RWPE2 (cell line): Measurements from ENCODE around the gene POMT1.
A peak's percentile ranks its signal among the peaks of the same experiment; 100 is the strongest.

ENCODE experiments used
- ATAC-seq: fragments of 200-7000 bp; cut with Tn5 transposase; 3 replicates; pipeline ENCODE4 v1.9.1; 2021; ENCODE audit warnings: low read depth
- DNase-seq: peaks from one replicate; pipeline ENCODE4 v3.0.0-alpha.2; 2020; ENCODE audit warnings: low spot score
- H3K27ac ChIP-seq: fragments of 450-650 bp; 2 replicates; pipeline ENCODE4 v1.5.1; 2017; ENCODE audit warnings: mild to moderate bottlenecking; ENCODE audit not compliant: poor library complexity, severe bottlenecking
- H3K27me3 ChIP-seq: fragments of 250-450 bp; sonication (Bioruptor Pico); 2 replicates; pipeline ENCODE4 v1.5.1; 2021; ENCODE audit warnings: mild to moderate bottlenecking, moderate library complexity; ENCODE audit not compliant: insufficient read depth, poor library complexity, severe bottlenecking
- H3K36me3 ChIP-seq: fragments of 250-450 bp; sonication (Bioruptor Pico); 2 replicates; pipeline ENCODE4 v1.5.1; 2020; ENCODE audit warnings: low read depth, mild to moderate bottlenecking, moderate library complexity
- H3K4me1 ChIP-seq: fragments of 250-450 bp; sonication (Bioruptor Pico); 2 replicates; pipeline ENCODE4 v1.5.1; 2021; ENCODE audit warnings: mild to moderate bottlenecking, moderate library complexity; ENCODE audit not compliant: insufficient read depth, poor library complexity, severe bottlenecking
- H3K4me3 ChIP-seq: fragments of 250-450 bp; sonication (Bioruptor Pico); 2 replicates; pipeline ENCODE4 v1.5.1; 2021; ENCODE audit warnings: mild to moderate bottlenecking, moderate library complexity; ENCODE audit not compliant: severe bottlenecking
- H3K9me3 ChIP-seq: fragments of 250-450 bp; sonication (Bioruptor Pico); 2 replicates; pipeline ENCODE4 v1.5.1; 2021; ENCODE audit warnings: mild to moderate bottlenecking, moderate library complexity; ENCODE audit not compliant: severe bottlenecking
- CTCF ChIP-seq: fragments of 450-650 bp; IDR thresholded peaks from one replicate; pipeline ENCODE4 v1.5.1; 2017; ENCODE audit warnings: mild to moderate bottlenecking, moderate library complexity; ENCODE audit not compliant: poor library complexity, severe bottlenecking

The POMT1 gene

GRCh38 chr9:131473891-131474290, 28.8 kb upstream of the POMT1 start:
- no peak for TF ChIP-seq CTCF
- H3K36me3 ChIP-seq: peaks cover 97% of the 10 kb centered on the region
- DNase-seq: peak; percentile 22
- no peak overlapping the region for H3K4me3 ChIP-seq
- H3K27me3 ChIP-seq: no peaks in the 10 kb centered on the region
- no peak for ATAC-seq
- H3K27ac ChIP-seq: no peak overlapping the region
- H3K4me1 ChIP-seq: no peaks in the 10 kb centered on the region
- no peaks in the 10 kb centered on the region for H3K9me3 ChIP-seq

DNA sequence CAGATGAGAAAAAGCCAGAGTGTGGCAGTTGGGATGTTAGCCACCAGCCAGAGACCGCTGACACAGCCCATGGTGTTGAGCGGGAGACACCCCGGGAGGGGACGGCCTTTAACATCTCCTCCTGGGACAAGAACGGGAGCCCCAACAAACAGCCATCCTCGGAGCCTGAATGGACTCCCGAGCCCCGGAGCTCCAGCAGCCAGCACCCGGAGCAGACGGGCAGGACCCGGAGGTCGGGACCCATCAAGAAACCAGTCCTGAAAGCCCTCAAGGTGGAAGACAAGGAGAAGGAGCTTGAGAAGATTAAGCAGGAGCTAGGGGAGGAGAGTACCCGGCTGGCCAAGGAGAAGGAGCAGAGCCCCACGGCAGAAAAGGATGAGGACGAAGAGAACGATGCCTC, 28.0 kb upstream of the POMT1 start:
- Histone ChIP-seq H3K4me1 (no peaks in the 10 kb centered on the region), H3K9me3 (no peaks in the 10 kb centered on the region), H3K27ac (no peak overlapping the region), H3K36me3 (peaks cover 97% of the 10 kb centered on the region), H3K27me3 (no peaks in the 10 kb centered on the region), H3K4me3 (no peak overlapping the region)
- no peak for ATAC-seq
- peak; percentile 45 for DNase-seq
- no peak for TF ChIP-seq CTCF

- Histone ChIP-seq H3K27me3 (no peaks in the 10 kb centered on the region), H3K4me3 (no peak overlapping the region), H3K36me3 (peaks cover 97% of the 10 kb centered on the region), H3K27ac (no peak overlapping the region), H3K4me1 (no peaks in the 10 kb centered on the region), H3K9me3 (no peaks in the 10 kb centered on the region)
- TF ChIP-seq CTCF: no peak
- DNase-seq: peak; percentile 53
- ATAC-seq: no peak
Measured at GRCh38 chr9:131475111-131475955, 27.4 kb upstream of the POMT1 start.

GRCh38 chr9:131475956-131476776, 26.6 kb upstream of the POMT1 start:
- no peak for ATAC-seq
- no peak overlapping the region for H3K4me3 ChIP-seq
- no peak overlapping the region for H3K27ac ChIP-seq
- no peaks in the 10 kb centered on the region for H3K4me1 ChIP-seq
- H3K36me3 ChIP-seq: peaks cover 95% of the 10 kb centered on the region
- no peaks in the 10 kb centered on the region for H3K27me3 ChIP-seq
- peak; percentile 47 for DNase-seq
- H3K9me3 ChIP-seq: no peaks in the 10 kb centered on the region
- peak; percentile 16 for TF ChIP-seq CTCF
